Ovary (tissue), 9 donors: Measurements from ENCODE around the gene CPLANE2. TPM values are rescaled to one million over a fixed set of nuclear protein-coding genes. Genes with fewer than 3 reads are reported as not detected.
A peak's percentile ranks its signal among the peaks of the same experiment; 100 is the strongest.
"Not testable (repeated sequence)": the region's sequence is repeated elsewhere in the genome, so short reads cannot be mapped to it uniquely, and the experiment has no call there.

Source experiments
- DNase-seq, 5 donors: peaks; one replicate each; pipeline ENCODE4 v3.0.0-alpha.2; 2019 to 2020
- H3K27ac ChIP-seq, 2 donors: fragments of 200-600 bp; one replicate each; pipeline versions ENCODE4 v1.5.1 to v1.8.0; 2019 to 2022
- H3K27me3 ChIP-seq: fragments of 200-600 bp; one replicate; pipeline ENCODE4 v1.8.0; 2022
- H3K36me3 ChIP-seq: fragments of 200-600 bp; sonication (generic); one replicate; pipeline ENCODE4 v1.5.1; 2019
- H3K4me1 ChIP-seq: one replicate; pipeline ENCODE4 v1.8.1; 2013; ENCODE audit warnings: mild to moderate bottlenecking, moderate library complexity; ENCODE audit not compliant: insufficient read depth
- H3K4me3 ChIP-seq: fragments of 200-600 bp; sonication (generic); one replicate; pipeline ENCODE4 v1.5.1; 2017
- H3K9me3 ChIP-seq, 2 donors: fragments of 200-600 bp in 1 of 2; sonication (generic) in 1 of 2; one replicate each; pipeline versions ENCODE4 v1.5.1 to v1.8.1; 2013 to 2019; ENCODE audit warnings: mild to moderate bottlenecking in 1 of 2, moderate library complexity in 1 of 2
- EP300 ChIP-seq: sonication (generic); formaldehyde crosslinking; IDR thresholded peaks from one replicate; pipeline ENCODE4 v1.6.1; 2017; ENCODE audit warnings: antibody characterized with exemption
- POLR2A ChIP-seq: fragments of 450-650 bp; IDR thresholded peaks from one replicate; pipeline ENCODE4 v1.6.1; 2017; ENCODE audit warnings: antibody characterized with exemption, mild to moderate bottlenecking, moderate library complexity
- WGBS, 3 donors: extraction: QIAGEN DNeasy Blood & Tissue Kit in 1 of 3; methylation state at CpG; one replicate each; pipeline versions ENCODE4 v1.1.5 to v1.1.7; 2013 to 2017; 5-methylcytosine and 5-hydroxymethylcytosine counted together
- intact Hi-C, 4 donors: fragments of 100-400 bp; cut with DNase I; formaldehyde crosslinking; loops; one replicate each; pipeline versions ENCODE4 v1.11.0 to v1.15.1; 2022 to 2023
- polyA plus RNA-seq, 2 donors: library from polyadenylated mRNA; stranded (reverse); fragments of 200-250 nt in 1 of 2; fragments of 350-450 nt in 1 of 2; fragmentation: Illumina TruSeq in 1 of 2; extraction: RNeasy Lipid Tissue Mini Kit (QIAGEN cat#74804) in 1 of 2; gene quantifications; one replicate each; pipeline ENCODE4 v1.2.3, GENCODE V29; 2013 to 2014
- total RNA-seq, 7 donors: library from RNA; depleted of rRNA in 2 of 7; stranded (reverse); fragments of >200 nt in 2 of 7; fragmentation: NEBNext Ultra II Directional in 3 of 7; extraction: Animal tissue kit (Norgen Biotek cat#: 25700) in 3 of 7; gene quantifications; one replicate each; pipeline versions ENCODE4 v1.1.0 to v1.2.4, GENCODE V29; 2016 to 2023
- TF ChIP-seq, protein P1 (sequence below), 3 donors: fragments of 450-650 bp in 2 of 3; fragments of 200-600 bp in 1 of 3; IDR thresholded peaks; one replicate each; pipeline versions ENCODE4 v1.5.1 to v1.8.0; 2016 to 2022; ENCODE audit warnings: antibody characterized with exemption in 3 of 3, mild to moderate bottlenecking in 1 of 3
- donor health status: DM: no; HTN: no; CAD: no; lungs with moderate emphysema.
- donor health status: DM: no; HTN: no; CAD: no.
- donor health status: Bipolar disorder and iron deficiency.
- donor health status: DM: yes; HTN: yes; CAD: no.
- donor health status: DM: no; HTN: no; CAD: no.
- donor health status: DM: yes; HTN: yes; CAD: no.

Gene CPLANE2
- total and polyA plus RNA-seq, 9 donors = 2.6 to 12.4 (median 9.8) TPM

DNA sequence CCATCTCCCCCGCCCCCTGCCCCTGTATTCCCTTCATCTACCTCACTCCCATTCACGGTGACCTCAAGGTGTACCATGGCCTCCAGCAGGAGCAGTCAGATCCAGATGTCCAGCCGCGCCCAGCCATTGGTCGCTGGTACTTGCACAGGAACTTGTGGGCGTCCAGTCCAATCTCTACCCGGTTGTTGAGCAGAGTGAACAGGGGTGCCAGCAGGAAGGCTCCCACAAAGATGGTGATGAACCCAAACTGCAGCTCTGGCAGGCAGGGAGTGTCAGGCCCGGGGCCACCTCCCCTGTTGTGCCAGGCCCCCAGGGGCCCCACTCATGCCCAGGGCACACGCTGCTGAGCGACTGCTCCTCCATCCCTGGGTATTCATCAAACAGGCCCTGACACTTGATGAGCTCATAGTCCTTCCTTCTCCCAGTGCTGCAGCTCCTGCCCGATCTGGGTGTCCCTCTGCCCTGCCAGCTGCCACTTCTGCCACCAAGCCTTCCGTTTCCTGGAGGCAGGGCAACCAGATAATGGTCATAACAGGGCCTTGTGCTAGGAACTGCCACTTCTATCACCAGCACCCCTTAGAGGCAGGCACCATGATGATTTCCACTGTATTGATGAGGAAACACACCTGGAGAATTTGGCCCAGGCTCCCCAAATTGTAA, 18.8 kb downstream of the CPLANE2 start:
- Histone ChIP-seq H3K36me3 (no peaks in the 10 kb centered on the region), H3K27me3 (no peaks in the 10 kb centered on the region), H3K9me3 (no peaks in the 10 kb centered on the region), H3K27ac (peak overlapping the region; percentile 53 to 79), H3K4me1 (peaks cover 2% of the 10 kb centered on the region), H3K4me3 (no peak overlapping the region)
- intact Hi-C loops = no loop called here
- peak in 3 of 5 donors; percentile 57 to 65 (median 62) for DNase-seq
- no peak for TF ChIP-seq POLR2A
- no peak for TF ChIP-seq EP300
- TF ChIP-seq, protein P1, sequence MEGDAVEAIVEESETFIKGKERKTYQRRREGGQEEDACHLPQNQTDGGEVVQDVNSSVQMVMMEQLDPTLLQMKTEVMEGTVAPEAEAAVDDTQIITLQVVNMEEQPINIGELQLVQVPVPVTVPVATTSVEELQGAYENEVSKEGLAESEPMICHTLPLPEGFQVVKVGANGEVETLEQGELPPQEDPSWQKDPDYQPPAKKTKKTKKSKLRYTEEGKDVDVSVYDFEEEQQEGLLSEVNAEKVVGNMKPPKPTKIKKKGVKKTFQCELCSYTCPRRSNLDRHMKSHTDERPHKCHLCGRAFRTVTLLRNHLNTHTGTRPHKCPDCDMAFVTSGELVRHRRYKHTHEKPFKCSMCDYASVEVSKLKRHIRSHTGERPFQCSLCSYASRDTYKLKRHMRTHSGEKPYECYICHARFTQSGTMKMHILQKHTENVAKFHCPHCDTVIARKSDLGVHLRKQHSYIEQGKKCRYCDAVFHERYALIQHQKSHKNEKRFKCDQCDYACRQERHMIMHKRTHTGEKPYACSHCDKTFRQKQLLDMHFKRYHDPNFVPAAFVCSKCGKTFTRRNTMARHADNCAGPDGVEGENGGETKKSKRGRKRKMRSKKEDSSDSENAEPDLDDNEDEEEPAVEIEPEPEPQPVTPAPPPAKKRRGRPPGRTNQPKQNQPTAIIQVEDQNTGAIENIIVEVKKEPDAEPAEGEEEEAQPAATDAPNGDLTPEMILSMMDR (IDR thresholded peaks at IDR 0.05) = no peak
- WGBS, 3 donors = 82 to 90% (median 85%) methylated on average over 12 of the region's 12 CpGs

DNA sequence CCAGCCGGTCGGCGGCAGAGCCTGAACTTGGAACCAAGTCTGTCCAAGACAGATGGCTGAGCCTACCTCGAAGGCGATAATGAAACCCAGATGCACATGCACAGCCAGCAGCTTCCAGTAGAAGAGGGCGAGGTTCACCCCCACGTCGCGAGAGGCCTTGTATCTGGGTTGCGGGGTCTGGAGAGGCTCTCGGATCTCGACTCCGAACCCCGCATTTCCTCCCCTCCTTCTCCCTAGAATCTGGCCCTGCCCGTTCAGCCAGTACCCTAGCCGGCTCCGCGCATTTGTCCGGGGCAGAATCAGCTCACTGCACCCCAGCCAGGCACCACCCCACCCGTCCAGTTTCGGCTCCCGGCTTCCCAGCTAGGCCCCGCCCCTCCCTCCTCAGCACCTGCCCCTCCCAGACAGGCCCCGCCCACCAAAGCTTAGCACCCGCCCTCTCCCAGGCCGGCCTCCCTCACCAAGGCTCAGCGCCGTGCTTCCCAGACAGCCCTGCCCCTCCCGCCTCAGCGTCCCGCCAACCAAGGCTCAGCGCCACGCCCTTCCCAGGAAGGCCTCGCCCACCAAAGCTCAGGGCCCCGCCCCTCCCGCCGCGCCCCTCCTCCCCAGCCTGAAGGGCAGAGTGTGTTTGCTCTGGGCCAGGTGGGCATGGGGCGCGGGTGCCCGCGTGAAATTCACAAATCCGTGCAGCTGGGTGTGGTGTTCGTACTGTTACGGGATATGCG, 19.8 kb downstream of the CPLANE2 start:
- peak; percentile 42 for TF ChIP-seq POLR2A
- TF ChIP-seq, protein P1 (IDR thresholded peaks at IDR 0.05) = no peak
- DNase-seq = peak; percentile 99
- H3K36me3 ChIP-seq = no peaks in the 10 kb centered on the region
- H3K27ac ChIP-seq = peak overlapping the region; percentile 53 to 79
- no peaks in the 10 kb centered on the region for H3K9me3 ChIP-seq
- H3K4me1 ChIP-seq = peaks cover 2% of the 10 kb centered on the region
- 0 to 1% (median 0%) methylated on average over 43 to 46 of the region's 46 CpGs for WGBS, 3 donors
- intact Hi-C loops = no loop called here
- no peaks in the 10 kb centered on the region for H3K27me3 ChIP-seq
- H3K4me3 ChIP-seq = peak overlapping the region; percentile 46

DNA sequence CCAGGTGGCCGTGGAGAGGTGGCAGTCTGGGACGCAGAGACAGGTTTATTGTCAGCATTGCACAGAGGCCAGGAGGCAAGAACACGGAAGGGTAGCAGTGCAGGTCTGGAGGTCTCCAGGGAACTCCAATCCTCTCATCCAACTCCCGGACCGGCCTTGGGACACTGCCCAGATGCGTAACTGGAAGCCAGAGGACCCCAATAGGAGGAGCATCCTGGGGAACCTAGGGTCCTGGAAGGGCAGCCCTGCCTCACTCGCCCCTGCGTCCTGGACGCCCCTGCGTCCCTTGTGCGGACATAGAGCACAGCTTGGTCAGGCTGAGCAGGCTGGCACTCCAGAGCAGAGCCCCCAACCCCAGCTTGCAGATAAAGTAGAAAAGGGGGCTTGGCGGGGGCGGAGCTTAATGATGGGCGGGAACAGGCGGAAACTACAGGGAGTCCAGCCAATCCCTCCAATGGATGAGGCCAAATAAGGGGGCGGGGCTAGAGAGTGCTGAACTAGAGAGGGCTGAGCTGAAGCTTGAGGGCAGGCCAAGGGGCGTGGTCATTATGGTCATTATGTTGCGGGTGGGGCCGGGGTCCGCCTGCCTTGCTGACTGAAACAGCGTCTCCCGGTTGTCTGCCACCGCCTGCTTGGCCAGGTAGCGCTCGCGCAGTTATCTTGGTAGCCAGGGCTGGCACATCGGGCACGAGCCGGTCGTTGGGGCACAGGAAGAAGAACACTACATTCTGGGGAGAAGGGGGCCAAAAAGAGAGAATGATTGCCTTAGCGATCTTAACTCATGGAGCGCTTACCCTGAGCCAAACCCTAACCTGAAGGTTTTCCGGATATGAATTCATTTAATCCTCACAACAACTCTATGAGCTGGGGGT, 20.9 kb downstream of the CPLANE2 start:
- Histone ChIP-seq H3K9me3 (no peaks in the 10 kb centered on the region), H3K27me3 (no peaks in the 10 kb centered on the region), H3K4me1 (peaks cover 2% of the 10 kb centered on the region), H3K27ac (no peak overlapping the region), H3K36me3 (no peaks in the 10 kb centered on the region), H3K4me3 (peak overlapping the region; percentile 46)
- DNase-seq = peak; percentile 89 to 94 (median 93)
- intact Hi-C loops = no loop called here
- TF ChIP-seq POLR2A (peak; percentile 46), EP300 (no peak)
- 5 to 11% (median 7%) methylated on average over 33 of the region's 33 CpGs for WGBS, 3 donors

DNA sequence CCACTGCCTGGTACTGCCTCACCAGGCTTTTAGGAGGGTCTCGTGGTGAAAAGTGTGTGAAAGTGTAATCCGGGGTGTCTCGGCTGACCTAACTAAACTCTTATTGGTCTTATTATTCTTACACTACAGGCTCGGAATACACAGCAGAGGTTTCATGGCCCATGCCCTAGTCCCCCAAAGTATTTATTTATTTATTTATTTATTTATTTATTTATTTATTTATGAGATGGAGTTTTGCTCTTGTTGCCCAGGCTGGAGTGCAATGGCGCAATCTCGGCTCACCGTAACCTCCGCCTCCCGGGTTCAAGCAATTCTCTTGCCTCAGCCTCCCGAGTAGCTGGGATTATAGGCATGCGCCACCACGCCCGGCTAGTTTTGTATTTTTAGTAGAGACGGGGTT, 21.7 kb downstream of the CPLANE2 start:
- H3K4me1 ChIP-seq, H3K36me3 ChIP-seq, H3K4me3 ChIP-seq, DNase-seq, H3K9me3 ChIP-seq, H3K27ac ChIP-seq, intact Hi-C loops, H3K27me3 ChIP-seq: not testable (repeated sequence)
- 90 to 96% (median 94%) methylated on average over 14 of the region's 14 CpGs for WGBS, 3 donors

DNA sequence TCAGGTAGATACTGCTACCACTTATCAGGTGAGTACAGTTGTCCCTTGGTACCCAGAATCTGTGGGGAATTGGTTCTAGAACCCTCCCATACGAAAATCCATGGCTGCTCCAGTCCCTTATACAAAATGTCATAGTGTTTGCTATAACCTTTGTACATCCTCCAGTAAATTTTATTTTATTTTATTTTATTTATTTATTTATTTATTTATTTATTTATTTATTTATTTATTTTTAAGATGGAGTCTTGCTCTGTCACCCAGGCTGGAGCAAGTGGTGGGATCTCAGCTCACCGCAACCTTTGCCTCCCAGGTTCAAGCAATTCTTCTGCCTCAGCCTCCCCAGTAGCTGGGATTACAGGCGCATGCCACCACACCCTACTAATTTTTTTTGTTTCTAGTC, 23.4 kb downstream of the CPLANE2 start:
- intact Hi-C loops, H3K36me3 ChIP-seq, DNase-seq, H3K9me3 ChIP-seq, H3K27ac ChIP-seq, H3K4me1 ChIP-seq, H3K4me3 ChIP-seq, H3K27me3 ChIP-seq: not testable (repeated sequence)
- 89 to 92% (median 90%) methylated on average over 3 of the region's 3 CpGs for WGBS, 3 donors
